Astrocyte (in vitro differentiated cells and primary cell): ENCODE data around the gene ASCL5.

ENCODE experiments used
- CTCF ChIP-seq: IDR thresholded peaks from 2 replicates; pipeline ENCODE4 v1.5.1; 2011; ENCODE audit warnings: low read depth, mild to moderate bottlenecking, inconsistent platforms, low read length, moderate library complexity; ENCODE audit not compliant: insufficient read depth
- EZH2 ChIP-seq: IDR thresholded peaks from 2 replicates; pipeline ENCODE4 v1.6.1; 2012; ENCODE audit warnings: mild to moderate bottlenecking, low read length, inconsistent platforms; ENCODE audit not compliant: insufficient read depth

- TF ChIP-seq CTCF, result no peak
- TF ChIP-seq EZH2, result no peak
Observed at GRCh38 chr1:201064806-201065205, 62.2 kb downstream of the ASCL5 start.
